DMS 273 treated with DMSO at 0.1 percent for 48 hours (cell line): ENCODE measurements around the gene ZNF428.
"Not testable (repeated sequence)": the region's sequence is repeated elsewhere in the genome, so short reads cannot be mapped to it uniquely, and the experiment has no call there.

Source experiments
- DNase-seq: peaks from one replicate; lab custom pipeline; 2025; lab: John Stamatoyannopoulos, UW

The ZNF428 gene, protein sequence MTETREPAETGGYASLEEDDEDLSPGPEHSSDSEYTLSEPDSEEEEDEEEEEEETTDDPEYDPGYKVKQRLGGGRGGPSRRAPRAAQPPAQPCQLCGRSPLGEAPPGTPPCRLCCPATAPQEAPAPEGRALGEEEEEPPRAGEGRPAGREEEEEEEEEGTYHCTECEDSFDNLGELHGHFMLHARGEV

DNA sequence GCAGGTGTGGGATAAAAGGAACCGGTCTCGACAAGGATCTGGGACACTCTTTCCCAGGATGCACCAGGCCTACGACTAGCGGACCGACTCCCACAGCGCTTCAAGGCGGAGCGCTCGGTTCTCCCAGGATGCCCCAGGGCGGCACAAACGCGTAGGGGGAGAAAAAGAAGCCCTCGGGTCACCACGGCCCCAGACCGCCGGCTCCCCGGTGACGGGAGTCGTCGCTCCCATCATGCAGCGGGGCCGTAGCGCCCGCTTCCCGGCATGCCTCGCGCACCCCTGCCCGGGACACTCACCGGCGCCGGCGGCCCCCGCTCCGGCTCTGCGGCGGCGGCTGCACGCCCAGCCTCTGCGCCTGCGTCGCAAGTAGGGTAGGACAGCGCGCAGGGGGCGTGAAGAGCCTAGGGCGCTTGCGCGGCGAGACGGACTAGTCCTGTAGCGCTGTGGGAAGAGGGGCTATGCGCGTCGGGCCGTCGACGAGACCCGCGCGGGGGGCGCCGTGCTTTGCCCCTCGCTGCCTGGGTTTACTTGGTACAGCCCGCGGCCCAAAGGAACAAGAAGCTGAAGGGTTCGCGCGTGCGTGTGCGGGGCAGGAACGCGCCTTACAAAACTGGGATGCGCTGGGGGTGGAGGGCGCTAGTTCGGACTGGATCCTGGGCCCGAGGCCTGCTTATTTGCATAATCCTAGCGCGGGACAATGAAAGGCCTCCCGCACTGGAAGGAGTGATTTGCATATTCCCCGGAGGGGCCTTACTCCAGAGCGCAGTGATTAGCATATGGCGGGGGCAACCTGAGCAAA is at the start of gene ZNF428:
TSS of gene ZNF428 (minus strand) at position 368 of the 799 bp plus-strand sequence. CDS start 5,325 bp downstream, outside the sequence.
- DNase-seq = peak; percentile 81

DNA sequence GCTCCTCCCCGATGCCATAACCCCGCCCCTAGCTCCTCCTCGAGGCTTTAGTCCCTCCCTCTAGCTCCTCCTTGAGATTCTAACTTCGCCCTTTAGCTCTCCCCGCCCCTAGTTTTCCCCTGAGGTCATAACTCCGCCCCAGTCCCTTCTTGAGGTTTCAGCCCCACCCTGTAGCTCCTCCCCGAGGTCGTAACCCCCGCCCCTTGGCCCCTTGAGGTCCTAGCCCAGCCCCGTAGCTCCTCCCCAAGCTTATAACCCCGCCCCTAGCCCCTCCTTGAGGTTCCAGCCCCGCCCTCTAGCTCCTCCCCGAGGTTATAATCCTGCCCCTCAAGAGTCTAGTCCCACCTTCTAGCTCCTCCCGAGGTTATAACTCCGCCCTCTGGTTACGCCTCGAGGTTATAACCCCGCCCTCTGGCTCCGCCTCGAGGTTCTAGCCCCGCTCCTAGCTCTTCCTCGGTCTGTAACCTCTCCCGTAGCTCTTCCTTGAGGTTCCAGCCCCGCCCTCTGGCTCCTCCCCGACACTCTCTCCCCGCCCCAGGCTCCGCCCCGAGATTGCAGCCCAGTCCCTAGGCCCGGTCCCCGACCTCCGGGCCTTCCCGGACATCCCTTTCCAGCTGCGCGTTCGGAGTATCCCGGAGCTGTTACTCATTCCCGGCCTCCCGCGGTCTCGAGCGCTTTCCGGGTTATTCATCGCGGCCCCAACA is 49.1 kb upstream of the ZNF428 start:
- DNase-seq = peak; percentile 94

DNA sequence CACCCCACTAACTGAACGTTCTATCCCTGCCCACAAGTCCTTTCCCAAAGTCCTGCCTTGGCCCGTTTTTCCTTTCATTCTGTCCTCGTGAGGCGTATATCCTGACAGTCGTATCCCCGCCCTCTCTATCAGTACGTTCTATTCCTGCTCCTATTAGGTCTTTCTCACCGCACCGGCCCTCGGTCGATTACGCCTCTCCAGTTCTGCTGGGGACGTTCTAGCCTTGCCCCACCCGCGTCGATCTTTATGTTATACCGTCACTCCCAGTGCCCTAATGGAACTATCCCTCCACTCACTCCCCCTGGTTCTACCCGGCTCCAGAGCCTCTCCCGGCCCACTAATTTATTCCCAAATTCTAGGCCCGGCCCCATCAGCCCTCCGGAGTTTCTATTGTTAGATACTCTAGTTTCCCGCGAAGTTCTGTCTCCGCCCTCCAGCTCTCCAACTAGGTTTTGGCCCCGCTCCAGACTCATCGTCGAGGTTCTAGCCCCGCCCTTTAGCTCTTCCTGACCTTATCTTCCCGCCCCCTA is 48.5 kb upstream of the ZNF428 start:
- no peak for DNase-seq

DNA sequence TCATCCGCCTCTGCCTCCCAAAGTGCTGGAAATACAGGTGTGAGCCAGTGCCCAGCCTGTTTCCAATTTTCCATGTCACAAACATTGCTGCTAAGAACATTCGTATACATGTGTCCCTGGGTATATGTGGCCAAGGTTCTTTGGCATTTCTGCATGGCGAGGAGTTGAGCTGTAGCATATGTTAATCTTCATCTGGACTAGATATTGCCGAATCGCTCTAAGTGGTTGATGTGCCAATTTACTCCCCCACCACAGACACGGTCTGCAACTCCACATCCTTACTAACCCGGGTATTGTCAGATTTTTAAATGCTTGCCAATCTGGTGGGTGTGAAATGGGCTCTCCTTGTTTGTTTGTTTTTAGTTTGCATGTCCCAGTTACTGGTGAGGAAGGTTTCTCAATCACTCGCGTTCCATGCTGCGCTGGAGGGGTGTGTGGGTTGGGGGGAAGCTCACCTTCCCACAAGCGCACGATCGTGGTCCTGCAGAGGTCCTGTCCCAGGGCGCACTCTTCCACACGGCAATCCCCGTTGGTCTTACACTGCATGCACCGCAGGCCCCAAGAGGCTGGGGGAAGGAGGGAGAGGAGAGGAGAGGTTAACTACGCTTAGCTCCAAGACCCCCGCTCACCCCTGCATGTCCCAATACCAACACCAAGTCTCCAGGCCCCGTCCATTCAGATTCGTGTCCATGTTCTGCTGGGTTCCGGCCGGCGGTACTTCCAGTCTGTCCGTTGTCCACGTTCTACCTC is 47.9 kb upstream of the ZNF428 start:
- no peak for DNase-seq

DNA sequence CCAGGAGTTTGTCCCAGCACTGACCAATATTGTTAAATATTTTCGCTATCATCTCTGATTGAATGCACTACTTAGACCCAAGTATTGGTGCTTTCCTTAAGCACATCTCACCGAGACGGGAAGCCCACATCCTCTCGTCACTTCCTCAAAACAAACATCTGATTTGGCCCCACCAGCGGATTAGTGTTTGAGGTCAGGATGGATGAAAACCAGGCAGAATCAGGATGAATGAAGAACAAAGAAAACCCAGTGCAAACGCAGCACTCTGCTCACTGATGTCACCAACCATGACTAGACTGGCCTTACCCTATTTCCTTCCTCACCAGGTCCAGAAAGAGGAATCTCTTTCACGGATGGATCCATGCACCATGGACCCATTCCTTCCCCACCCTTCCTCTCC is 44.6 kb upstream of the ZNF428 start:
- no peak for DNase-seq

DNA sequence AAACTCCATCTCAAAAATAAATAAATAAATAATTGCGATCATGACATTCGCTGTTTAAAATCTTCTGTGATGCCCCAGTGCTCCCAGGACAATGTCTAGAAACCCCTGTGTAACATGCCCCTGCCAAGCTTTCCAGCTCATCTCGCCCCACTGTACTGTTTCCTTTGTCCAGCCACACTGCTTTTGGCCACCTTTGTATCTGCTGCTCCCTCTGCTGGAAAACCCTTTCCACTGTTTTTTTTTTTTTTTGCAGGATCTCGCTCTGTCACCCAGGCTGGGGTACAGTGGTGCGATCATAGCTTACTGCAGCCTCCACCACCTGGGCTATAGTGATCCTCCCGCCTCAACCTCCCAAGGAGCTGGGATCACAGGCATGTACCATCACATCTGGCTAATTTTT is 43.1 kb upstream of the ZNF428 start:
- no peak for DNase-seq

DNA sequence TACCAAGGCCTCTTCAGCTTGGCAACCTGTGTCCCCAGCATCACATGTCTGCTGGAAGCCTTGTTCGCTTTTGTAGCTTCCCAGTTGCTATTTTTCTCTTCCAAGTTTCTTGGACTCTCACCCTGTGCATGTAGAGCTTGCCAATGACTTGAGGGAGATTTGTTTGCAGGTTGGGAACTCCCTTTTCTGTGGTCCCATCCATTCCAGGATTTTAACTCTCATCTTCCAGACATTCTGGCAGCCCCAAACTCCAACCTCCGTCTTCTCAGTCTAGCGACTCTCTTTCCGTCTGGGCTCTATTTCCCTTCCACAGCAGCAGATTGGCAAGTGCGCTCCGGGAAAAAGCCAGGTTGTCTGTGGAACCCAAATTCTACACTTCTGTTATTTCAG is 41.5 kb upstream of the ZNF428 start:
- no peak for DNase-seq

DNA sequence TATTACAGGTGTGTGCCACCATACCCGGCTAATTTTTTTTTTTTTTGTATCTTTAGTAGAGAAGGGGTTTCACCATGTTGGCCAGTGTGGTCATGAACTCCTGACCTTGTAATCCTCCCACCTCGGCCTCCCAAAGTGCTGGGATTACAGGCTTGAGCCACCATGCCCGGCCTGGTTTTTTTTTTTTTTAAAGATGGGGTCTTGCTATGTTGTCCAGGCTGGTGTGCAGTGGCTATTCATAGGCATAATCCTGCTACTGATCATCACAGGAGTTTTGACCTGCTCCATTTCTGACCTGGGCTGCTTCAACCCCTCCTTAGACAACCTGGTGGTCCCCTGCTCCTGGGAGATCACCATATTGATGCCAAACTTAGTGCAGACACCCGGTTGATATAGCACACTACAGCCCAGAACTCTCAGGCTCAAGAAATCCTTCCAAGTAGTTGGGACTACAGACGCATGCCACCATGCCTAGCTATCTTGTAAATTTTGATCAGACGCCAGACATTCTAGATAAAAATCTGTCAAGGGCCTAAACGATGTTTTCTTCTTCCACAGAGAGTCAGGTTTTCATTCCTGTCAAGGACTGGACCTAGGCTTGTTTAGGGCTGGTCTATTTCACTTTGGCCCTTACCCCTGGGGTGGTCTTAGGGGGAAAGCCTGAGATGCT is 41.0 kb upstream of the ZNF428 start:
- no peak for DNase-seq

DNA sequence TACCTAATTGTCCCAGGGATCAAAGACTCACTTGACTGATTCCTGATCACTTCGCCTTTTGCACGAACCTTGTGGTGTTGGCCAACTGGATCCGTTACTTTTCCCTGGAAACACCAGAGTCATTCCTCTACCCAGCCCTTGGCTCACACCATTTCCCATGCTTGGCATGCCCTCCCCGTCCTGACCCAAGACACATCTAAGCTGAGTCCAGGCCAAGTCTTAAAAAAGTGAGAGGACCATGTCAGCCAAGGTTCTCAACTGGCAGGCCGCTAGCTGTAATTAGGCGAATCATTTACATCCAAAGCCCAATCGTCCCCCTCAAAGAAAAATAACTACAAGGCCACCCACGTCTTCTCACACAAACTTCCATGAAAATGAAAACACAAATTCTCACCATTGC is 39.1 kb upstream of the ZNF428 start:
- no peak for DNase-seq

DNA sequence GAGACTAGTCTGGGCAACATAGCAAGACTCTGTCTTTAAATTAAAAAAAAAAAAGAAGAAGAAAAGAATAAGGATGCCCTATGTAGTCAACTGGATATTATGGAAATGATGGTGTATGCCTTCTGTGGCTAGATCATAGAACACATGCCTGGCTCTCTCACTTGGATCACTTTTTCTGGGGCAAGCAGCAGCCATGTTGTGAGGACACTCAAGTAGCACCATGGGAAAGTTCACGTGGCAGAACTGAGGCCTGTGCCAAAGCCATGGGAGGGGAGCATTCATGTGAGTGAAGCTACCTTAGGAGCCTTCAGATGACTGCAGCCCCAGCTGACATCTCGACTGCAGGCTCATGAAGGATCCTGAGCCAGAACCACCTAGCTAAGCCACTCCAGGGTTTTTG is 38.6 kb upstream of the ZNF428 start:
- no peak for DNase-seq

DNA sequence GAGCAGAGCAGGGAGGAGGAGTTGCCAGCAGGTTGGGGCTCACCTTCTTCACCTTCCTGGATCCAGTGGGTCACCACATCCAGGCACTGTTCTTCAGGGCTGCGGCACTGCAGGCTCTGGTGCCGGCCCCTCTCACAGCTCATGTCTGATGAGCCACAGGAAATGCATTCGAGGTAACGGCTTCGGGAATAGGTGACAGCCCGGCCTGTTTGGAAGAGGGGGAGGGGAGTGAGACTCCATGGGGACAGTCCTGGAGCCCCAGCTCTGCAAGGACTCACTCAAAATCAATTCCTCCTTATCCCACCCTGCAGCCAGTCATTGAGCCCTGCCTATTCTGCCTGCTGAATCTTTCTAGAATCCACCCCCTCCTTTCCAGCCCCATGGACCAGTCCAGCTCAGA is 37.0 kb upstream of the ZNF428 start:
- DNase-seq = no peak

DNA sequence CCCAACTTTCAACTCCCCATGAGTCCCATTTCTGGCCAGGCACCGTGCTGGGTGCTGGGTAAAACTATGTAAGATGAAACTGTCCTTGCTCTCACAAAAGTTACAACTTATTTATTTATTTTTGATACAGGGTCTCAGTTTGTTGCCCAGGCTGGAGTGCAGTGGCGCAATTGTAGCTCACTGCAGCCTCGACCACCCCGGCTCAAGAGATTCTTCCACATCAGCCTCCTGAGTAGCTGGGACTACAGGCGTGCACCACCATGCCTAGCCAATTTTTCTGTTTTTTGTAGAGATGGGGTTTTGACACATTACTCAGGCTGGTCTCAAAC is 33.1 kb upstream of the ZNF428 start:
- DNase-seq = no peak

DNA sequence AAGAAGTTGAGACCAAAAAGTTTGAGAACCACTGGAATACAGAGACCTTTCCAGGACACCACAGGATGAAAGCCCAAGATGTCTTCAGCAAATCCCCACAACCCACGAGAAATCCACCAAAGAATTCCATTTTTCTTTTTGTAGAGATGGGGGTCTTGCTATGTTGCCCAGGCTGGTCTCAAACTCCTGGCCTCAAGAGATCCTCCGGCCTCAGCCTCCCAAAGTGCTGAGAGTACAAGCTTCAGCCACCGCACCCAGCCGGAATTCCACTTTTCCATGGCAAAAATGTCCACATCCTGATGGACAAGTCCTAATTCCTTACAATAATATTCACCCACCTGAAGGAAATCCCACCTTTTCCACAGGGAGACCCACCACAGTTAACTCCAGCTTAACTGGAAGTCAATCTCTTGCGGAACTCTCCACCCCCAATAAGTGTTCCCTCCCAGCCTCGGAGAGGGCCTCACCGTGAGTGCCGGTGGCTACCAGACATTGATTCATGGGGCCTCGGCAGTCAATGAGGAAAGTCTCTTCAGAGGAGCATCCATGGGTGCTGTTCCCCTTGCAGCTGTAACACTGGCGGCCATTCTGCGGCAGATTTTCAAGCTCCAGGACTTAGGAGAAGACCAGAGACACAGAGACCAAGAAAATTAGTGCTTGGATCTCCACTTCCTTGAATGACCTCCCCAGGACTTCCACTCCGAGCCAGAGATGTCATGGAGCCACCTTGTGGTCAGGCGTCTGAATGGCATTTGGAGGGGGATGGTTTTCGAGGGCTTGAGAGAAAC is 32.5 kb upstream of the ZNF428 start:
- DNase-seq = peak; percentile 36

DNA sequence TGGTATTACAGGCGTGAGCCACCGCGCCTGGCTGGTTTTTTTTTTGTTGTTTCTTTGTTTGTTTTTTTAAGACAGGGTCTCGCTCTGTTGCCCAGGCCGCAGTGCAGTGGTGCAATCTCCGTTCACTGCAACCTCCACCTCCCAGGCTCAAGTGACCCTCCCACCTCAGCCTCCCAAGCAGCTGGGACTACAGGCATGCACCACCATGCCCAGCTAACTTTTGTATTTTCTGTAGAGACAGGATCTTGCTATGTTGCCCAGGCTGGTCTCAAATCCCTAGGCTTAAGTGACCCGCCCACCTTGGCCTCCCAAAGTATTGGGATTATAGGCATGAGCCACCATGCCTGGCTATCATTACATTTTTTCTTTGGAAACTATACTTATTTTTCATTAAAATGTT is 30.8 kb upstream of the ZNF428 start:
- not testable (repeated sequence) for DNase-seq

DNA sequence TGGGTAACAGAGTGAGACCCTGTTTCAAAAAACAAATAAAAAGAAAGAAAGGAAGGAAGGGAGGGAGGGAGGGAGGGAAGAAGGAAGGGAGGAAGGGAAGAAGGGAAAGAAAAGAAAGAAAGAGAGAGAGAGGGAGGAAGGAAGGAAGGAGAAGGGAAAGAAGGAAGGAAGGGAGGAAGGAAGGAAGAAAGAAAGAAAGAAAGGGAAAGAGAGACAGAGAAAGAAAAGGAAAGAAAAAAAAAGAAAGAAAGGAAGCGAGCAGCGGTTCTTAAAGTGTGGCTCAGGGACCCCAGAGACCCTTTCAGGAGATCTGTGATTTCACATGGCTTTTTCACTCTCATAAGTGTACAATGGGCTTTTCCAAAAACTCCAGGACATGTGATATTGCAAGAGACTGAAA is 30.1 kb upstream of the ZNF428 start:
- DNase-seq = no peak

DNA sequence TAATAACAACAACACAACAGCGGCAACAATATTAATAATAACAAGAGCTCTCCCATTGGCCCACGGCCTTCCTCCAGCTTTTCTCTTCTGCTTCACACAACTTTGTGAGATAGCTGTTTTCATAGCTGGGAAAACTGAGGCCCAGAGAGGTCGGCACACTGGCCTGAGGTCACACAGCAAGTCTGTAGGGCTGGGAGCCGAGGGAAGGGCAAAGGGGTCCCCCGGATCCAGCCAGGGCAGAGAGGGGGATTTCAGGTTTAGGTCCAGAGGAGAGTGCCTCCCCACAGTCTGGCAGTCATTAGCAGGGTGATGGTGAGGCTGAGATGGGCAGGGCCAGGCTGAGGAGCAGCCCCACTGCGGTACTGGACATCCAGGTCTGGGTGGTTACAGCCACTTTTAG is 29.2 kb upstream of the ZNF428 start:
- no peak for DNase-seq

DNA sequence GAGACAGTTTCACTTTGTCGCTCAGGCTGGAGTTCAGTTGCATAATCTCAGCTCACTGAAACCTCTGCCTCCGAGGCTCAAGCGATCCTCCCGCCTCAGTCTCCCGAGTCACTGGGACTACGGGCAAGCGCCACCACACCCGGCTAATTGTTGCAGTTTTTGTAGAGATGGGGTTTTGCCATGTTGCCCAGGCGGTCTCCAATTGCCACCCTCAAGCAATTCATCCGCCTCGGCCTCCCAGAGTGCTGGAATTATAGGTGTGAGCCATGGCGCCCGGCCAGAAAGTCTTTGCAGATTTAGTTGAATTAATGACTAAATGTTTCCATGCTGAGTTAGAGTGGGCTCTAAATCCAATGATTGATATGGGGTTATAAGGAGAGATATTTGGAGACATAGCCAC is 24.8 kb upstream of the ZNF428 start:
- DNase-seq = no peak

DNA sequence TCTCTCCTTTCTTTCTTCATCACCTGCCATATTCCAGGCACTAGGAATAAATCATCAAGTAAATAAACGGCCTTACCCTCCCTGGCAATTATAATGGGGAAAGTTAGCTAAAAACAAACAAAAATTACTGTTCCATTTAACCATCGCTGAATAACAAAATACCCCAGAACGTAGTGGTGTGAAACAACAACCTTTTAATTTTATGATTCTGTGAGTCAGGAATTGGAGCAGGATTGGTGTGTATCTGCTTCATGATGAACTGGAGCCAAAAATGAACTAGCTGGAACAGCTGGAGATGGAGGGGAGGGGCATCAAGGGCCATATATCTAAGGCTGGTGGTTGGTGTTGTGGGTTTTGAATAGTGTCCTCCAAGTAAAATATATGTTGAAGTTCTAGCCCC is 23.9 kb upstream of the ZNF428 start:
- DNase-seq = no peak

DNA sequence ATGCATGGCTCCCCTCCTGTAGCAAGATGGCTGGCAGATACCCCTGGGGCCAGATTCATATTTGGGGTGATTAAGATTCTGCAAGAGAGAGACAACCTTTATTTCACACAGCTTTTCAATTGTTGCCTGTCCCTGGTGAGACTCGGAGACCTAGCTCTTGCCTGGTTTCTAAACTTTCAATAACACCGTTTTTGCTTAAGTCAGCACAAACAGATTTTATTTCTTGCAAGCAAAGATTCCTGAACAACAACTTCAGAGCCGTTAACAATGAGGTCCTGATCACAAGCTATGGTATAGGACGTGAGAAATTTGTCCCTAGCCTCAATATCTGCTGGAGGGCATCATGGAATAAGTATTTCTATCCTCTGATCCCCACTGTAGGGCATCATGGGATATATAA is 23.1 kb upstream of the ZNF428 start:
- no peak for DNase-seq

DNA sequence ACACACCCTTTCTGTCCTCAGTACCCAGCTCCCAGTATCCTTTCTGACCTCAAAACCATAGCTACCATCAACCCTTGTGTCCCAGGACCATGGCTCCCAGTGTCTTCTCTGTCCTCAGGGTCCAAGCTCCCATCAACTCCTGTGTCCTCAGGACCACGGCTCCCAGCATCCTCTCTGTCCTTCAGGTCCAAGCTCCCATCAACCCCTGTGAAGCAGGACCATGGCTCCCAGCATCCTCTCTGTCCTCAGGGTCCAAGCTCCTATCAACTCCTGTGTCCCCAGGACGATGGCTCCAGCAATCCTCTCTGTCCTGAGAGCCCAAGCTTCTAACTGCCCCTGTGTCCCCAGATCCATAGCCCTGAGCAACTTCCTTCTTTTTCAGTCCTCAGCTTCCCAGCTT is 21.9 kb upstream of the ZNF428 start:
- DNase-seq = no peak

DNA sequence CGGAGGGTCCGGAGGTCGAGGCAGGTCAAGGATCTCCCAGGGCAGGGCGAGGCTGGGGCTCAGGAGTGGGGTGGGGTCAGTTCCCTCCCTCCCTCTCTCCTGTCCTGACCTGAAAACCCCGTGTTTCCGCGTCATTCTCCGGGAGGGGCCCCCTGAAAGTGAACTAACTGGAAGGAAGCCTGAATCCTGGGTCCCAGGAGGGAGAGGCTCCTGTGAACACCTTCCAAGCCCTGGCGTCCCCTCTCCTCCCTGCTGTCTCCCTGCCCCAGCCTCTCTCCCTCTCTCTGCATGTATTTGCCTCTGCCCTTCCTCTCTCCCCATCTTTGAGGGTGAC is 21.0 kb upstream of the ZNF428 start:
- no peak for DNase-seq
